Measurements from ENCODE around the gene SAMD4A. TPM values are rescaled to one million over a fixed set of nuclear protein-coding genes. Genes with fewer than 3 reads are reported as not detected.
A peak's percentile ranks its signal among the peaks of the same experiment; 100 is the strongest.

The SAMD4A gene
- total RNA-seq, 4 donors from 2014 or later: 2.9 to 19.5 (median 3.9) TPM

DNA sequence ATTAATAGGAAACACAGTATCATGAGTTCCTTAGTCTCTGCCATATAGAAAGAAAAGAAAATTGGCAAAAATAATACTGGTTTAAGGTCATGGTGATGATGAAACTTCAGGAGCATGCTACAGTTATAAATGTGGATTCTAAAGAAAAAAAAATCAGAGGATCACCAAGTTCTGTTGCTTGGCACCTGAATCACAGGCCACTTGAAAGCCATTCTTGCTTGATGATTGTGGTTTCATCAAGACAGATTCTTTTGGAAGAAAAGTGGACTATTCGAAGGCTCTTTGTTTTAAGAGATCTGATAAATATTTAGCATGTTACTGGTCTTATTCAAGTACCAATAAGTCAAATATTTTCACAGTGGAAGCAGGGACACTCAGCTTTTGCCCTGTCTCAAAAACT lies 148.9 kb downstream of the SAMD4A start:
- no peak for DNase-seq
- no peaks in the 10 kb centered on the region for H3K36me3 ChIP-seq
- no peaks in the 10 kb centered on the region for H3K9me3 ChIP-seq
- H3K4me1 ChIP-seq: peaks cover 0 to 34% (median 20%) of the 10 kb centered on the region in 3 donors
- 56 to 66% methylated on average over 1 of the region's 1 CpG for WGBS, 2 donors
- H3K27me3 ChIP-seq: no peaks in the 10 kb centered on the region
- no peak overlapping the region for H3K4me3 ChIP-seq
- intact Hi-C loops (cut with DNase I): no loop called here
- no peak overlapping the region for H3K27ac ChIP-seq
- TF ChIP-seq POLR2A (IDR thresholded peaks at IDR 0.05): no peak
- TF ChIP-seq, protein P1, sequence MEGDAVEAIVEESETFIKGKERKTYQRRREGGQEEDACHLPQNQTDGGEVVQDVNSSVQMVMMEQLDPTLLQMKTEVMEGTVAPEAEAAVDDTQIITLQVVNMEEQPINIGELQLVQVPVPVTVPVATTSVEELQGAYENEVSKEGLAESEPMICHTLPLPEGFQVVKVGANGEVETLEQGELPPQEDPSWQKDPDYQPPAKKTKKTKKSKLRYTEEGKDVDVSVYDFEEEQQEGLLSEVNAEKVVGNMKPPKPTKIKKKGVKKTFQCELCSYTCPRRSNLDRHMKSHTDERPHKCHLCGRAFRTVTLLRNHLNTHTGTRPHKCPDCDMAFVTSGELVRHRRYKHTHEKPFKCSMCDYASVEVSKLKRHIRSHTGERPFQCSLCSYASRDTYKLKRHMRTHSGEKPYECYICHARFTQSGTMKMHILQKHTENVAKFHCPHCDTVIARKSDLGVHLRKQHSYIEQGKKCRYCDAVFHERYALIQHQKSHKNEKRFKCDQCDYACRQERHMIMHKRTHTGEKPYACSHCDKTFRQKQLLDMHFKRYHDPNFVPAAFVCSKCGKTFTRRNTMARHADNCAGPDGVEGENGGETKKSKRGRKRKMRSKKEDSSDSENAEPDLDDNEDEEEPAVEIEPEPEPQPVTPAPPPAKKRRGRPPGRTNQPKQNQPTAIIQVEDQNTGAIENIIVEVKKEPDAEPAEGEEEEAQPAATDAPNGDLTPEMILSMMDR (IDR thresholded peaks at IDR 0.05): no peak

DNA sequence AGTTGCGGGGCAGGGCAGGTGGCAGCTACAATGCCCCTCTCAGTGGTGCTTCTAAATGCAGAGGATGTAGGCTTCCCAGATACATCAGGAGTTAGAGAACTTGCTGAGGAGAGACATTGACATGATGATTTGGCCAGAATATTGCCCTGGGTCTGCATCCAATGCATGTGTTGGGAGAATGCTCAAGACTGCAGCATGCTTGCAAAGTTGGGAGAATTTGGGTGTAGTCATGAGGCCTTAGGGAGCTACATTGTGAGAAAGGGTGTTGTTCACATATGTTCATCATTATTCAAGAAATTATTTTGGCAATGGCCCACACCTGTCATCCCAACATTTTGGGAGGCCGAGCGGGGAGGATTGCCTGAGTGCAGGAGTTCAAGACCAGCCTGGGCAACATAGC lies 149.9 kb downstream of the SAMD4A start:
- DNase-seq: no peak
- H3K27me3 ChIP-seq: no peaks in the 10 kb centered on the region
- no peaks in the 10 kb centered on the region for H3K9me3 ChIP-seq
- no peak for TF ChIP-seq POLR2A (IDR thresholded peaks at IDR 0.05)
- TF ChIP-seq, protein P1 (IDR thresholded peaks at IDR 0.05): no peak
- no peak overlapping the region for H3K27ac ChIP-seq
- intact Hi-C loops (cut with DNase I): no loop called here
- H3K36me3 ChIP-seq: no peaks in the 10 kb centered on the region
- WGBS, 2 donors: 92 to 100% methylated on average over 3 of the region's 3 CpGs
- no peak overlapping the region for H3K4me3 ChIP-seq
- peaks cover 0 to 28% (median 18%) of the 10 kb centered on the region in 3 donors for H3K4me1 ChIP-seq

DNA sequence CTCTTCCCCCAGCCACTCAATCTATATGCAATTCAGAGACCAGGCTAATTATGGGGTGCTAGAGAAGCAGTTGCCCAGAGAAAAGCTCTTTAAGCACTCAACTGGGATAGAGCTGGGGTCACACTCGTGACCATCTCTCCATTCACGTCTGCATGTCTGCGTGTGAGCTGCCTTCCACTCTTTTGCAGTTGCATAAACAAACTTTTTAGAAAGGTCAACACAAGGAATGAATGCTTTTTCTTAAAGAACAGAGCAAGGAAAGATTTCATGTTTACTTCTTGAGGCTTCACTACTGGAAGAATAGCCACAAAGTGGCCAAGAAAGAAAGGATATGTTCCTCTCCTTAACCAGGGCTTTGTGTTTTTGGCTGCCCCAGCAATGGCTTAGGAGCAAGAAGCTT lies 151.1 kb downstream of the SAMD4A start:
- Histone ChIP-seq H3K9me3 (no peaks in the 10 kb centered on the region), H3K27me3 (no peaks in the 10 kb centered on the region), H3K36me3 (no peaks in the 10 kb centered on the region), H3K4me1 (peaks cover 0 to 16% (median 6%) of the 10 kb centered on the region in 3 donors), H3K27ac (peak overlapping the region in 2 of 4 donors; percentile 5 to 59), H3K4me3 (no peak overlapping the region)
- TF ChIP-seq, protein P1 (IDR thresholded peaks at IDR 0.05): no peak
- no peak for TF ChIP-seq POLR2A (IDR thresholded peaks at IDR 0.05)
- intact Hi-C loops (cut with DNase I): no loop called here
- no peak for DNase-seq
- WGBS, 2 donors: 45 to 78% methylated on average over 3 of the region's 3 CpGs

DNA sequence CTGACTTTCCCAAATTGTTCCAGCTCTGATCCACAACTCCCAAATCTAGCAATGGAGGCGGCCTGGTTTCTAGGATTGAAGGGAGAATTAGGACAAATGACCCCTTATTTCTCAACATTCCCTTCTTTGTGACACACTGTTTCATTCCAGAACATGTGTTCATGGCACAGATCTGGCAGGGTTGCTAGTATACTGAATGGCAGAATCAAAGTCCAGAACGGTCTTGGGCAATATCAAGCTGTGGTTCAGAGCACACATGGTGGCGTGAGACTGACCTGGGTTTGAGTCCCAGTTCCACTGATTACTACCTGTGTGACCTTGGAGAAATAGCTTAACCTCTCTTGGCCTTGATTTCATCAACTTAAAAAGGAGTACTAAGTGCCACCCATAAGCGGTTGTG lies 152.5 kb downstream of the SAMD4A start:
- Histone ChIP-seq H3K27me3 (no peaks in the 10 kb centered on the region), H3K4me1 (peaks cover 0 to 6% (median 0%) of the 10 kb centered on the region in 3 donors), H3K4me3 (no peak overlapping the region), H3K36me3 (no peaks in the 10 kb centered on the region), H3K9me3 (no peaks in the 10 kb centered on the region), H3K27ac (no peak overlapping the region)
- intact Hi-C loops (cut with DNase I): no loop called here
- no peak for TF ChIP-seq POLR2A (IDR thresholded peaks at IDR 0.05)
- TF ChIP-seq, protein P1 (IDR thresholded peaks at IDR 0.05): no peak
- DNase-seq: no peak
- WGBS, 2 donors: 92 to 93% methylated on average over 3 to 4 of the region's 4 CpGs

DNA sequence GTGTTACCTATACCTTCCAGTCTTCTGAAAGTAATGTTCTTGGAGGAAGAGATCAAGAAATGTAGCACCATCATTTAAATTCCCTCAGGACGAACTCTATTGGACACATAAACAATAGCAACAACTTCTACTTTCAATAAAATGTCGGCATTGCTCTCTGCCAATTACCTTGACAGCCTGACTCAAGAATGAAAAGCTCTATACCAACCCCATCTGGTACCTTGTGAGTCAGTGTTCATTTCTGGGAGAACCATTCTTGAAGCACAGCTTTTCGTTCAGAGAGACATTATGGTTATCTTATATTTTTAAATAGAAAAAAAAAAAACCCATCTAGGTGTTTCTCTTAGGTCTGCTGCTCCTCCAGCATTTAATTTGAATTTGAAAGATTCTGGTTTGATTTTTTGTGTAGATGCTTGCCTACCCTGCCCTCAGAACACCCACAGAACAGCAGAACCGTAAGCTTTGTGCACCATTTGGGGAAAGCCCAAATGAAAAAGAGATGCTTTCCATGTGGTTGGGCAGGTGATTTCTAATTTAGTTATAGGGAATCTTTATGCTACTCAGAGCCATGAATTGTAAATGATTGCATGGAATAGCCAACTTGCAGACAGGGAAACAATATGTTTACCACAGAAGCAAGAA lies 156.0 kb downstream of the SAMD4A start:
- no peak for DNase-seq
- Histone ChIP-seq H3K36me3 (no peaks in the 10 kb centered on the region), H3K27ac (no peak overlapping the region), H3K9me3 (no peaks in the 10 kb centered on the region), H3K27me3 (no peaks in the 10 kb centered on the region), H3K4me1 (peaks cover 0 to 6% (median 0%) of the 10 kb centered on the region in 3 donors), H3K4me3 (no peak overlapping the region)
- intact Hi-C loops (cut with DNase I): no loop called here
- TF ChIP-seq, protein P1 (IDR thresholded peaks at IDR 0.05): peak in 2 of 6 experiments; percentile 11 to 16
- no peak for TF ChIP-seq POLR2A (IDR thresholded peaks at IDR 0.05)
- 42 to 57% methylated on average over 4 of the region's 4 CpGs for WGBS, 2 donors

Data from esophagus squamous epithelium (tissue), 5 donors.